Glomerular visceral epithelial cell (primary cell): ENCODE results near the gene ANKUB1.
"Not testable (repeated sequence)": the region's sequence is repeated elsewhere in the genome, so short reads cannot be mapped to it uniquely, and the experiment has no call there.

Experiments
- DNase-seq: peaks from one replicate; pipeline ENCODE4 v3.0.0-alpha.2; 2016; ENCODE audit errors: extremely low spot score

Gene ANKUB1

GRCh38 chr3:149792452-149793270 lies at the start of gene ANKUB1:
ANKUB1 (minus strand) TSS chr3:149792554; CDS start chr3:149792366, 188 bp downstream.
- no peak for DNase-seq

GRCh38 chr3:149839896-149840295 lies 47.5 kb upstream of the ANKUB1 start:
- DNase-seq: no peak

GRCh38 chr3:149839469-149839868 lies 47.1 kb upstream of the ANKUB1 start:
- DNase-seq: not testable (repeated sequence)

- not testable (repeated sequence) for DNase-seq
Measured at GRCh38 chr3:149838491-149838890, 46.1 kb upstream of the ANKUB1 start.

GRCh38 chr3:149833241-149833640 lies 40.9 kb upstream of the ANKUB1 start:
- DNase-seq: no peak

GRCh38 chr3:149832086-149832485 lies 39.7 kb upstream of the ANKUB1 start:
- no peak for DNase-seq

- DNase-seq: no peak
Measured at GRCh38 chr3:149831321-149831720, 39.0 kb upstream of the ANKUB1 start.

GRCh38 chr3:149830902-149831301 lies 38.5 kb upstream of the ANKUB1 start:
- no peak for DNase-seq

- DNase-seq: not testable (repeated sequence)
Measured at GRCh38 chr3:149829631-149830030, 37.3 kb upstream of the ANKUB1 start.

- no peak for DNase-seq
Measured at GRCh38 chr3:149828390-149828789, 36.0 kb upstream of the ANKUB1 start.

- DNase-seq: no peak
Measured at GRCh38 chr3:149826636-149827035, 34.3 kb upstream of the ANKUB1 start.

GRCh38 chr3:149820183-149820582 lies 27.8 kb upstream of the ANKUB1 start:
- no peak for DNase-seq

GRCh38 chr3:149819432-149819831 lies 27.1 kb upstream of the ANKUB1 start:
- no peak for DNase-seq

GRCh38 chr3:149816986-149817385 lies 24.6 kb upstream of the ANKUB1 start:
- no peak for DNase-seq

- no peak for DNase-seq
Measured at GRCh38 chr3:149816311-149816710, 24.0 kb upstream of the ANKUB1 start.

GRCh38 chr3:149815728-149816127 lies 23.4 kb upstream of the ANKUB1 start:
- DNase-seq: no peak

GRCh38 chr3:149815321-149815720 lies 23.0 kb upstream of the ANKUB1 start:
- no peak for DNase-seq

GRCh38 chr3:149813367-149814281 lies 21.3 kb upstream of the ANKUB1 start:
- DNase-seq: peak; percentile 34

GRCh38 chr3:149812606-149813366 lies 20.4 kb upstream of the ANKUB1 start, which contains the start of gene RNF13:
RNF13 (plus strand) TSS chr3:149813215; CDS start chr3:149846027, 32,812 bp downstream.
- peak; percentile 91 for DNase-seq

- DNase-seq: no peak
Measured at GRCh38 chr3:149812165-149812605, 19.8 kb upstream of the ANKUB1 start.

- no peak for DNase-seq
Measured at GRCh38 chr3:149810846-149811245, 18.5 kb upstream of the ANKUB1 start.

GRCh38 chr3:149809699-149810098 lies 17.3 kb upstream of the ANKUB1 start:
- no peak for DNase-seq
